Fibroblast of lung (primary cell): ENCODE measurements around the gene IFT22.

Source experiments
- CTCF ChIP-seq, 2 donors: IDR thresholded peaks in 1 of 2; conservative IDR thresholded peaks in 1 of 2; 1 replicate in 1 of 2; 2 replicates in 1 of 2; pipeline ENCODE4 v1.5.1; 2011 to 2012; ENCODE audit warnings: low read length in 2 of 2, control low read depth in 1 of 2, inconsistent platforms in 1 of 2, low read depth in 1 of 2, mild to moderate bottlenecking in 1 of 2
- EZH2 ChIP-seq: IDR thresholded peaks from 2 replicates; pipeline ENCODE4 v1.5.1; 2012; ENCODE audit warnings: low read length, control low read depth, mild to moderate bottlenecking; ENCODE audit errors: missing control alignments

GRCh38 chr7:101269664-101270063, 51.9 kb downstream of the IFT22 start:
- no peak for TF ChIP-seq CTCF (conservative IDR thresholded peaks at IDR 0.05 in 1 of 2, IDR thresholded peaks at IDR 0.05 in 1 of 2; ENCODE audit: low read depth in 1 of 2, low read length in 2 of 2)
- TF ChIP-seq EZH2: no peak
